Measurements from ENCODE around the gene ZNF804B.

Gene ZNF804B

DNA sequence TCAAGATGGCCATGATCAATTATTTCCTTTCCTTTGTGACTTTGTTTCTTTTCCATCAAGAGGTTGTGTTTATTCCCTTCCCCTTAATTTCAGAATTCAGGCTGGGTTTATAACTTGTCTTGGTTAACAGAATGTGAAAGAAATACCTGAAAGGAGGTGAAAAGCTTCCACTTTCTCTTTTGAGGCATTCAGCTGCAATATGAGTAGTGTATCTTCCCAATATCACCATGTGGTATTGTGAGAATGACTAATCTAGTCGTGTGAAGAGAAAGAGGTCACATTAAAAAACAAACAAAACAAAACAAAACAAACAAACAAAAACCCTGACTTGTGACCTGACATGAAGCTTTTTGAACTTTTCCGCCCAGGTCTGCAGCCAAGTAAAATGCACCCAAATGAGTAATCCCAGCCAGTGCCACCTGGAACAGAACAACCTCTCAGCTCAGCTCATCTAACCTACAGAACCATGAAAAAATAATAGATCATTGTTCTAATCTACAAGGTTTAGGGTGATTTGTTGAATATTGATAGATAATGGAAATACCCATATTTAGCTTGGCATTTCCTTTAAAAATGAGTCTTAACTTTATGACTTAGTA is 106.9 kb downstream of the ZNF804B start:
- Histone ChIP-seq H3K4me3 (replicated peaks; ENCODE audit: low read depth, low read length) (no peak overlapping the region), H3K36me3 (ENCODE audit: control insufficient read depth, insufficient read depth, low read length) (no peaks in the 10 kb centered on the region), H3K27me3 (replicated peaks; ENCODE audit: control insufficient read depth, insufficient read depth, low read length) (no peaks in the 10 kb centered on the region)
- TF ChIP-seq, protein P1, sequence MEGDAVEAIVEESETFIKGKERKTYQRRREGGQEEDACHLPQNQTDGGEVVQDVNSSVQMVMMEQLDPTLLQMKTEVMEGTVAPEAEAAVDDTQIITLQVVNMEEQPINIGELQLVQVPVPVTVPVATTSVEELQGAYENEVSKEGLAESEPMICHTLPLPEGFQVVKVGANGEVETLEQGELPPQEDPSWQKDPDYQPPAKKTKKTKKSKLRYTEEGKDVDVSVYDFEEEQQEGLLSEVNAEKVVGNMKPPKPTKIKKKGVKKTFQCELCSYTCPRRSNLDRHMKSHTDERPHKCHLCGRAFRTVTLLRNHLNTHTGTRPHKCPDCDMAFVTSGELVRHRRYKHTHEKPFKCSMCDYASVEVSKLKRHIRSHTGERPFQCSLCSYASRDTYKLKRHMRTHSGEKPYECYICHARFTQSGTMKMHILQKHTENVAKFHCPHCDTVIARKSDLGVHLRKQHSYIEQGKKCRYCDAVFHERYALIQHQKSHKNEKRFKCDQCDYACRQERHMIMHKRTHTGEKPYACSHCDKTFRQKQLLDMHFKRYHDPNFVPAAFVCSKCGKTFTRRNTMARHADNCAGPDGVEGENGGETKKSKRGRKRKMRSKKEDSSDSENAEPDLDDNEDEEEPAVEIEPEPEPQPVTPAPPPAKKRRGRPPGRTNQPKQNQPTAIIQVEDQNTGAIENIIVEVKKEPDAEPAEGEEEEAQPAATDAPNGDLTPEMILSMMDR (IDR thresholded peaks at IDR 0.05; ENCODE audit: insufficient read depth, low read length, poor library complexity, severe bottlenecking), result no peak
- no peak for DNase-seq (ENCODE audit: extremely low read depth, insufficient read length)

GRCh38 chr7:88867158-88867557 is 107.7 kb downstream of the ZNF804B start:
- Histone ChIP-seq H3K27me3 (replicated peaks; ENCODE audit: control insufficient read depth, insufficient read depth, low read length) (no peaks in the 10 kb centered on the region), H3K36me3 (ENCODE audit: control insufficient read depth, insufficient read depth, low read length) (no peaks in the 10 kb centered on the region), H3K4me3 (replicated peaks; ENCODE audit: low read depth, low read length) (no peak overlapping the region)
- TF ChIP-seq, protein P1 (IDR thresholded peaks at IDR 0.05; ENCODE audit: insufficient read depth, low read length, poor library complexity, severe bottlenecking), result no peak
- no peak for DNase-seq (ENCODE audit: extremely low read depth, insufficient read length)

DNA sequence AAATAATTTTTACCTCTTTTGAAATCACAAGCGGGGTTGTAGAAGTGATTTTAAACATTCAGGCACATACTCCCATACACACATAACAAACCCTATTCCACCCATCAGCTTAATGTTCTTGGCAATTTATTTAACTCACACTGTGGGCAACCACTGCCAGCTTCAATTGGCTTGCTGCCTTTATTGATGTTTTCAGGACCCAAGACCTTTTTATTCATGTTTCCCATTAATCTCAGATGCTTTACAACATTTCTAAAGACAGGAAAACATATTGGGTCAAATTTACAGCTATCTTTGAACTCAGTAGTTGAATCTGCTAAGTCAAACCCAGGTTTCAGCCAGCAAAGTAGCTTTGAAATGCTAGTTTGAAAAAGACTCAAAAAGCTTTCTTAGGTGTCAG is 109.0 kb downstream of the ZNF804B start:
- DNase-seq (ENCODE audit: extremely low read depth, insufficient read length), result no peak
- H3K4me3 ChIP-seq (replicated peaks; ENCODE audit: low read depth, low read length), result no peak overlapping the region
- no peaks in the 10 kb centered on the region for H3K27me3 ChIP-seq (replicated peaks; ENCODE audit: control insufficient read depth, insufficient read depth, low read length)
- TF ChIP-seq, protein P1 (IDR thresholded peaks at IDR 0.05; ENCODE audit: insufficient read depth, low read length, poor library complexity, severe bottlenecking), result no peak
- H3K36me3 ChIP-seq (ENCODE audit: control insufficient read depth, insufficient read depth, low read length), result no peaks in the 10 kb centered on the region

DNA sequence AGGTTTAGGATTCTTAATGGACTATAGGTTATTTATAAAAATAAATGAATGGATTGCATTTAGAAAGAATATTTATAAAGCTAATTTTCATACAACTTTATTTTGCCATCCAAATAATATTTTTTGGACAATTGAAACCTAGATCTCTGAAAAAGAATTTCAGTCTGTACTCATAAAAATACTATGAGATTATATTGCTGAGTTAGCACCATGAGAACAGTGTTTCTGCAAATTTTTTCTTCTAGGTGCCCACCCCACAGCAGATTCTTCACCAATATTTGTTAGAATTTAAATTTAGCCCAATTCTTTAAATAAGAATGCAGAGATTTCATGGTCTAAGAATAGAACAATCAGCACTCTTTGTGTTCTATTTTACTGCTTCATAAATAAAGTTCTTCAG is 121.6 kb downstream of the ZNF804B start:
- Histone ChIP-seq H3K36me3 (ENCODE audit: control insufficient read depth, insufficient read depth, low read length) (no peaks in the 10 kb centered on the region), H3K4me3 (replicated peaks; ENCODE audit: low read depth, low read length) (no peak overlapping the region), H3K27me3 (replicated peaks; ENCODE audit: control insufficient read depth, insufficient read depth, low read length) (no peaks in the 10 kb centered on the region)
- TF ChIP-seq, protein P1 (IDR thresholded peaks at IDR 0.05; ENCODE audit: insufficient read depth, low read length, poor library complexity, severe bottlenecking), result no peak
- DNase-seq (ENCODE audit: extremely low read depth, insufficient read length), result no peak

GRCh38 chr7:88885131-88885530 is 125.6 kb downstream of the ZNF804B start:
- DNase-seq (ENCODE audit: extremely low read depth, insufficient read length), result no peak
- TF ChIP-seq, protein P1 (IDR thresholded peaks at IDR 0.05; ENCODE audit: insufficient read depth, low read length, poor library complexity, severe bottlenecking), result no peak
- Histone ChIP-seq H3K36me3 (ENCODE audit: control insufficient read depth, insufficient read depth, low read length) (no peaks in the 10 kb centered on the region), H3K4me3 (replicated peaks; ENCODE audit: low read depth, low read length) (no peak overlapping the region), H3K27me3 (replicated peaks; ENCODE audit: control insufficient read depth, insufficient read depth, low read length) (no peaks in the 10 kb centered on the region)

DNA sequence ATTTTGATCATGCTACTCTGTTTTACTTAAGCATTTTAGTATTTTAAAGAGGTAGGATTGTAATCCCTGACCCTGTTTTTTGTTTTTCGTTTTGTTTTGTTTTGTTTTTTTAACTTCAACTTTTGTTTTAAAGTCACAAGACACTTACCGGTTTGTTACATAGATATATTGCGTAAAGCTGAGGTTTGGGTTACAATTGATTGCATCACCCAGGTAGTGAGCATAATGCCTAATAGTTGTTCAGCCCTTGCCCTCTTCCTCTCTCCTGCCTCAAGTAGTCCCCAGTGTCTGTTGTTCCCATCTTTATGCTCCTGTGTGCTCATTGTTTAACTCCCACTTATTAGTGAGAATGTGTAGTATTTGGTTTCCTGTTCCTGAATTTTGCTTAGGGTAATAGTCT is 129.2 kb downstream of the ZNF804B start:
- Histone ChIP-seq H3K36me3 (ENCODE audit: control insufficient read depth, insufficient read depth, low read length) (no peaks in the 10 kb centered on the region), H3K27me3 (replicated peaks; ENCODE audit: control insufficient read depth, insufficient read depth, low read length) (no peaks in the 10 kb centered on the region), H3K4me3 (replicated peaks; ENCODE audit: low read depth, low read length) (no peak overlapping the region)
- DNase-seq (ENCODE audit: extremely low read depth, insufficient read length), result no peak
- TF ChIP-seq, protein P1 (IDR thresholded peaks at IDR 0.05; ENCODE audit: insufficient read depth, low read length, poor library complexity, severe bottlenecking), result no peak

Data from GM06990 (cell line).